Measurements from ENCODE around the gene ARHGAP9.

DNA sequence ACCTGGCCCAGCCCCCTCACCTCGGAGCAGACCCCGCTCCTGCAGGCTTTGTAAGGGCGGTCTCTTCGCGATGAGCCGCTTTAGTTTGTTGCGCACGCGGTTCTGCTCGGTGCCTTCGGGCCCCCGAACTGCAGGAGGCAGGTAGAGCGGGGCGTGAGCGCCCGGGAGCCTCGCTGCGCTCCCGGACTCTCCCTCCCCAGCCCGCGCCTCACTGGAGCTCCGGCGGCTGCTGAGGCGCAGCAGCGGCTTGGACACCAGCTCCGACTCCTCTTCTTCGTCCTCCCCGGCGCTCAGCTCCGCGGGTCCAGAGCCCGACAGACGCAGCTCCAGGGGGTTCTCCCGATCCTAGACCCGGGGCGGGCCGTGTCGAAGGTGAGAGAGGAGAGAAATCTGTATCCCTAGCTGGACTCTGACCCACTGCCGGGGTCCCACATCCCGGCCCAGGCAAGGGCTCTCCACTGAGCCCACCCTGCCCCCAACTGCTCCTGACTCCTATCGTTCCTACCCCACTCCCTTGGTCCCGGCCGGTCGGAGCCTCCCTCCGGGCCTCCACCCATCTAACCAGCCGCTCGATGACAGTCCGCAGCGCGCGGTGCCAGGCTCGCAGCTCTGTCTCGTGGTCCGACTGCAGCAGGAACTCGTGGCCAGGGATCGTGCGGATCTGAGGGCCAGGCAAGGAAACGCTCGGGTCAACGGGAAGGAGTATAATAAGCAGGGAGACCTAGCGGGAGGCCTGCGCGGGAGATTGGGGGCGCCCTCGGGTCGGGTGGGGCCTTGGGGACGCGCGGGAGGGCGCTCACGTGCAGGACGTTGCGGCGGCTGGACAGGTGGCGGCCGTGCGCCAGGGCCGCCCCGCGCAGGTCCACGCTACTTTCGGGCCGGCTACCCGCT, 4.2 kb downstream of the ARHGAP9 start:
- TF ChIP-seq CTCF (IDR thresholded peaks at IDR 0.05) (no peak), POLR2A (IDR thresholded peaks at IDR 0.05) (no peak), POLR2AphosphoS5 (IDR thresholded peaks at IDR 0.05) (no peak)

Data from stomach (tissue), 4 donors.